ENCODE measurements around the gene ATAD3B. TPM values are rescaled to one million over a fixed set of nuclear protein-coding genes. Genes with fewer than 3 reads are reported as not detected.
"Not testable (repeated sequence)": the region's sequence is repeated elsewhere in the genome, so short reads cannot be mapped to it uniquely, and the experiment has no call there.

Gene ATAD3B
- total and polyA plus RNA-seq, 2 donors (not counting 3 experiments of a cell fraction or from before 2014, with no cell fraction given): 20.5 to 48.2 TPM

GRCh38 chr1:1531947-1532346 is 60.4 kb downstream of the ATAD3B start:
- ChIA-PET POLR2A (no interaction called here), CTCF (no interaction called here)
- no peak for FAIRE-seq
- BruUV-seq (replicated peaks): no TSS peak
- dilution Hi-C loops (cut with MboI; ENCODE audit: extremely low pct_ligation_motif_present, low sequenced_read_pairs) (no loop called here), intact Hi-C loops (cut with micrococcal nuclease) (no loop called here)
- TF ChIP-seq POLR2AphosphoS5 (IDR thresholded peaks at IDR 0.05; ENCODE audit: insufficient read depth, low read depth, low read length) (no peak), MYC (IDR thresholded peaks at IDR 0.05; ENCODE audit: low read depth, low read length) (no peak), EZH2 (IDR thresholded peaks at IDR 0.05; ENCODE audit: borderline replicate concordance, low read depth, low read length, severe bottlenecking) (no peak), FOS (IDR thresholded peaks at IDR 0.05; ENCODE audit: borderline replicate concordance, insufficient read depth, low read length) (no peak), POLR2A (IDR thresholded peaks at IDR 0.05; ENCODE audit: low read depth, low read length) (no peak), GATA2 (IDR thresholded peaks at IDR 0.05; ENCODE audit: insufficient read depth, insufficient read length, low read depth, low read length) (no peak), MAX (IDR thresholded peaks at IDR 0.05; ENCODE audit: insufficient read depth, insufficient read length) (no peak), JUN (IDR thresholded peaks at IDR 0.05; ENCODE audit: borderline replicate concordance, insufficient read depth, insufficient read length, low read depth) (no peak)
- TF ChIP-seq, protein P1, sequence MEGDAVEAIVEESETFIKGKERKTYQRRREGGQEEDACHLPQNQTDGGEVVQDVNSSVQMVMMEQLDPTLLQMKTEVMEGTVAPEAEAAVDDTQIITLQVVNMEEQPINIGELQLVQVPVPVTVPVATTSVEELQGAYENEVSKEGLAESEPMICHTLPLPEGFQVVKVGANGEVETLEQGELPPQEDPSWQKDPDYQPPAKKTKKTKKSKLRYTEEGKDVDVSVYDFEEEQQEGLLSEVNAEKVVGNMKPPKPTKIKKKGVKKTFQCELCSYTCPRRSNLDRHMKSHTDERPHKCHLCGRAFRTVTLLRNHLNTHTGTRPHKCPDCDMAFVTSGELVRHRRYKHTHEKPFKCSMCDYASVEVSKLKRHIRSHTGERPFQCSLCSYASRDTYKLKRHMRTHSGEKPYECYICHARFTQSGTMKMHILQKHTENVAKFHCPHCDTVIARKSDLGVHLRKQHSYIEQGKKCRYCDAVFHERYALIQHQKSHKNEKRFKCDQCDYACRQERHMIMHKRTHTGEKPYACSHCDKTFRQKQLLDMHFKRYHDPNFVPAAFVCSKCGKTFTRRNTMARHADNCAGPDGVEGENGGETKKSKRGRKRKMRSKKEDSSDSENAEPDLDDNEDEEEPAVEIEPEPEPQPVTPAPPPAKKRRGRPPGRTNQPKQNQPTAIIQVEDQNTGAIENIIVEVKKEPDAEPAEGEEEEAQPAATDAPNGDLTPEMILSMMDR (IDR thresholded peaks at IDR 0.05; ENCODE audit: extremely low read depth in 1 of 2, insufficient read depth in 1 of 2, low read depth in 1 of 2, low read length in 2 of 2): no peak
- Histone ChIP-seq H3K4me1 (ENCODE audit: control insufficient read depth, extremely low read depth, insufficient read depth, low read length) (no peaks in the 10 kb centered on the region), H3K36me3 (ENCODE audit: control insufficient read depth in 2 of 2, extremely low read depth in 1 of 2, insufficient read depth in 2 of 2, low read length in 2 of 2) (peaks cover 7 to 19% of the 10 kb centered on the region in 2 experiments), H3K4me3 (replicated peaks in 1 of 3; ENCODE audit: insufficient read depth in 1 of 3, low read depth in 1 of 3, low read length in 3 of 3) (no peak overlapping the region), H3K27me3 (ENCODE audit: control insufficient read depth in 2 of 2, insufficient read depth in 2 of 2, low read length in 2 of 2) (no peaks in the 10 kb centered on the region), H3K27ac (ENCODE audit: insufficient read depth, low read depth, low read length) (no peak overlapping the region), H4K20me1 (replicated peaks; ENCODE audit: control insufficient read depth, extremely low read depth, insufficient read depth, low read length) (no peaks in the 10 kb centered on the region), H3K9me3 (replicated peaks; ENCODE audit: control insufficient read depth, insufficient read depth, low read length) (no peaks in the 10 kb centered on the region), H3K9me1 (replicated peaks; ENCODE audit: control insufficient read depth, extremely low read depth, insufficient read depth, low read length) (no peaks in the 10 kb centered on the region), H3K9ac (replicated peaks; ENCODE audit: extremely low read depth, insufficient read depth, low read length) (no peak overlapping the region), H3K4me2 (ENCODE audit: insufficient read depth, low read length) (no peak overlapping the region), H3K79me2 (ENCODE audit: control insufficient read depth, insufficient read depth, low read length) (no peaks in the 10 kb centered on the region), H2AFZ (ENCODE audit: low read depth, low read length) (no peak overlapping the region)
- no peak for DNase-seq (ENCODE audit: low read depth, low spot score)

DNA sequence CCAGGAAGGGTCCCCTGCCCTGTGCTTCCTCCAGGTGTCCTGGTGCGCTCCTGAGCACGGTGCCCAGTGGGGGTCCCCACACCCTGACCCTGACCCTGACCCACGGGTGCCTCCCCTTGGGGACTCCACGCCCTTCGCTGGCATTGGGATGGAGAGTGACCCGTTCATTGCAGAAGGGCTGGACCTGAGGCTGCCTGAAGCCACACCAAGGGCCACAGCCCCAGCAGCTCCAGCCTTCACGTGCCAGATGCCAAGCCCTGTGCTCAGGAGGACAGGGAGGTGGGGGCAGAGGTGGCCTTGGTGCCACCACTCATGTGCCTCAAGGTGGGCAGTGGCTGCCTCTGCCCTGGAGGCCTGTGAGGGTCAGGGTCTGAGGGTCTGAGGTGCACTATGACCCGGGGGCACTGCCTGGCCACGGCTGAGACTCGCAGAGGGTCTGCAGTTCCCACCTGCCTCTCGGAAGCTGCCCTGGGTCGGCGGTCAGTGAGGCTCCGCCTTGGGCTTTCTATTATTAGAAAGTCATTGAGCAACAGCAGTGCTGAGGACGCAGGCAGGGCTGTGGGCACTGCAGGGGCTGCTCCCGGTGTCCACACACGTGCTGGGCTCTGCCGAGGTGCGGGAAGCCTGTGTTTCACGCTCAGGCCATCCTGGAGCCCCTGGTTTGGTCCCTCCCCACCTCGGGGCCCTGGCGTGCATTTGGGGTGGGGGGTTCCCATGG is 61.8 kb downstream of the ATAD3B start:
- dilution Hi-C loops (cut with MboI; ENCODE audit: extremely low pct_ligation_motif_present, low sequenced_read_pairs); H3K4me2 ChIP-seq (ENCODE audit: insufficient read depth, low read length); H3K79me2 ChIP-seq (ENCODE audit: control insufficient read depth, insufficient read depth, low read length); CTCF ChIA-PET; FAIRE-seq; intact Hi-C loops (cut with micrococcal nuclease); H3K4me3 ChIP-seq (replicated peaks in 1 of 3; ENCODE audit: insufficient read depth in 1 of 3, low read depth in 1 of 3, low read length in 3 of 3); H4K20me1 ChIP-seq (replicated peaks; ENCODE audit: control insufficient read depth, extremely low read depth, insufficient read depth, low read length); H3K9ac ChIP-seq (replicated peaks; ENCODE audit: extremely low read depth, insufficient read depth, low read length); H3K4me1 ChIP-seq (ENCODE audit: control insufficient read depth, extremely low read depth, insufficient read depth, low read length); H3K9me1 ChIP-seq (replicated peaks; ENCODE audit: control insufficient read depth, extremely low read depth, insufficient read depth, low read length); H3K9me3 ChIP-seq (replicated peaks; ENCODE audit: control insufficient read depth, insufficient read depth, low read length); DNase-seq (ENCODE audit: low read depth, low spot score); H3K27ac ChIP-seq (ENCODE audit: insufficient read depth, low read depth, low read length); BruUV-seq (replicated peaks); H2AFZ ChIP-seq (ENCODE audit: low read depth, low read length); H3K27me3 ChIP-seq (ENCODE audit: control insufficient read depth in 2 of 2, insufficient read depth in 2 of 2, low read length in 2 of 2); POLR2A ChIA-PET: not testable (repeated sequence)
- H3K36me3 ChIP-seq (ENCODE audit: control insufficient read depth in 2 of 2, extremely low read depth in 1 of 2, insufficient read depth in 2 of 2, low read length in 2 of 2): peaks cover 3 to 15% of the 10 kb centered on the region in 2 experiments

DNA sequence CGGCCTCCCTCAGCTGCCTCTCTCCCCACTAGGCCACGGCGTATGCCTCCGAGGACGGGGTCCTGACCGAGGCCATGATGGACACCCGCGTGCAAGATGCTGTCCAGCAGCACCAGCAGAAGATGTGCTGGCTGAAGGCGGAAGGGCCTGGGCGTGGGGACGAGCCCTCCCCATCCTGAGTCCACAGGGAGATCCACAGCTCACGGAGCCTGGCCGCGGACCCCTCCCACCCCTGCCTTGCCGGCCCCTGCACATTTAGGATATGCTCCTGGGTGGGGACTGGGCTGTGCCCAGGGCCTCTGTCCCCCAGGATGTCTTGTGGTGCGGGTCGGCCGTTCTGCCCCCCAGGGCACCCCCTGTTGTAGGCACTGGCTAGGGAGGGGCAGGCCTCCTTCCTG is 62.3 kb downstream of the ATAD3B start:
- H3K4me3 ChIP-seq (replicated peaks in 1 of 3; ENCODE audit: insufficient read depth in 1 of 3, low read depth in 1 of 3, low read length in 3 of 3); H3K4me1 ChIP-seq (ENCODE audit: control insufficient read depth, extremely low read depth, insufficient read depth, low read length); H3K9me3 ChIP-seq (replicated peaks; ENCODE audit: control insufficient read depth, insufficient read depth, low read length); H3K27ac ChIP-seq (ENCODE audit: insufficient read depth, low read depth, low read length); CTCF ChIA-PET; H3K79me2 ChIP-seq (ENCODE audit: control insufficient read depth, insufficient read depth, low read length); H3K27me3 ChIP-seq (ENCODE audit: control insufficient read depth in 2 of 2, insufficient read depth in 2 of 2, low read length in 2 of 2); POLR2A ChIA-PET; BruUV-seq (replicated peaks); H3K9ac ChIP-seq (replicated peaks; ENCODE audit: extremely low read depth, insufficient read depth, low read length); H3K4me2 ChIP-seq (ENCODE audit: insufficient read depth, low read length); DNase-seq (ENCODE audit: low read depth, low spot score); dilution Hi-C loops (cut with MboI; ENCODE audit: extremely low pct_ligation_motif_present, low sequenced_read_pairs); H2AFZ ChIP-seq (ENCODE audit: low read depth, low read length); intact Hi-C loops (cut with micrococcal nuclease); H3K9me1 ChIP-seq (replicated peaks; ENCODE audit: control insufficient read depth, extremely low read depth, insufficient read depth, low read length); FAIRE-seq; H4K20me1 ChIP-seq (replicated peaks; ENCODE audit: control insufficient read depth, extremely low read depth, insufficient read depth, low read length): not testable (repeated sequence)
- peaks cover under 1 to 11% of the 10 kb centered on the region in 2 experiments for H3K36me3 ChIP-seq (ENCODE audit: control insufficient read depth in 2 of 2, extremely low read depth in 1 of 2, insufficient read depth in 2 of 2, low read length in 2 of 2)
